ENCODE results near the gene HS6ST1. TPM values are rescaled to one million over a fixed set of nuclear protein-coding genes. Genes with fewer than 3 reads are reported as not detected.

HS6ST1 gene
- total RNA-seq, 2 experiments from 2014 or later, result 7.0 to 8.6 TPM

GRCh38 chr2:128315122-128315828 lies 3.4 kb downstream of the HS6ST1 start:
- peak; percentile 28 for DNase-seq
- no peaks in the 10 kb centered on the region for H3K9me3 Mint-ChIP-seq (ENCODE audit: low read depth)
- H3K4me1 Mint-ChIP-seq, result peaks cover 9% of the 10 kb centered on the region
- CTCF ChIA-PET, result no interaction called here
- H3K27me3 Mint-ChIP-seq, result peaks cover 11% of the 10 kb centered on the region
- no peaks in the 10 kb centered on the region for H3K36me3 Mint-ChIP-seq
- ATAC-seq, result no peak
- no peak overlapping the region for H3K27ac Mint-ChIP-seq
- H3K4me3 Mint-ChIP-seq, result no peak overlapping the region

GRCh38 chr2:128314348-128315121 lies 4.1 kb downstream of the HS6ST1 start:
- H3K4me3 Mint-ChIP-seq, result no peak overlapping the region
- no peak overlapping the region for H3K27ac Mint-ChIP-seq
- peaks cover 9% of the 10 kb centered on the region for H3K4me1 Mint-ChIP-seq
- DNase-seq (peak; percentile 34), ATAC-seq (no peak)
- H3K27me3 Mint-ChIP-seq, result peaks cover 10% of the 10 kb centered on the region
- CTCF ChIA-PET, result no interaction called here
- H3K9me3 Mint-ChIP-seq (ENCODE audit: low read depth), result no peaks in the 10 kb centered on the region
- no peaks in the 10 kb centered on the region for H3K36me3 Mint-ChIP-seq

DNA sequence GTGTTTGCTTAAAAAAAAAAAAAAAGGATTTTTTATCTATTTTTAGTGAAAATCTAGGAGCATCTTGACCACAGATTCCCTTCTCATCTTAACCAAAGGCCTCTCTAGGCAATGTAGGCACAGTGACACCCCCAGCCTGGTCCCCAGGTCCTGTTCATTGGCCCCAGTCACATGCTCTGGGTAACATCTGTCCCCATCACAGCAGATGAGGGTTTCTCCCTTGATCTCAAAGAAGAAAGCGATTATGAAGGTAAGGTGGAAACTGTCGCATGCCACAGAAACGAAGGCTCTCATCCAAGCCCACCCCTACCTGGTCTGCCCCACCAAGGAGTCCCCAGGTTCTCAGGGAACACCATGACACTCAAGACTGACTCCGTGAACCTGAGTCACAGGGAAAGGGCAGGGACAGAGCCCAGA lies 4.7 kb downstream of the HS6ST1 start:
- Mint-ChIP-seq H3K36me3 (no peaks in the 10 kb centered on the region), H3K27ac (no peak overlapping the region), H3K4me1 (peaks cover 9% of the 10 kb centered on the region), H3K9me3 (ENCODE audit: low read depth) (no peaks in the 10 kb centered on the region), H3K4me3 (no peak overlapping the region), H3K27me3 (peaks cover 10% of the 10 kb centered on the region)
- no peak for ATAC-seq
- CTCF ChIA-PET, result no interaction called here
- DNase-seq, result no peak

DNA sequence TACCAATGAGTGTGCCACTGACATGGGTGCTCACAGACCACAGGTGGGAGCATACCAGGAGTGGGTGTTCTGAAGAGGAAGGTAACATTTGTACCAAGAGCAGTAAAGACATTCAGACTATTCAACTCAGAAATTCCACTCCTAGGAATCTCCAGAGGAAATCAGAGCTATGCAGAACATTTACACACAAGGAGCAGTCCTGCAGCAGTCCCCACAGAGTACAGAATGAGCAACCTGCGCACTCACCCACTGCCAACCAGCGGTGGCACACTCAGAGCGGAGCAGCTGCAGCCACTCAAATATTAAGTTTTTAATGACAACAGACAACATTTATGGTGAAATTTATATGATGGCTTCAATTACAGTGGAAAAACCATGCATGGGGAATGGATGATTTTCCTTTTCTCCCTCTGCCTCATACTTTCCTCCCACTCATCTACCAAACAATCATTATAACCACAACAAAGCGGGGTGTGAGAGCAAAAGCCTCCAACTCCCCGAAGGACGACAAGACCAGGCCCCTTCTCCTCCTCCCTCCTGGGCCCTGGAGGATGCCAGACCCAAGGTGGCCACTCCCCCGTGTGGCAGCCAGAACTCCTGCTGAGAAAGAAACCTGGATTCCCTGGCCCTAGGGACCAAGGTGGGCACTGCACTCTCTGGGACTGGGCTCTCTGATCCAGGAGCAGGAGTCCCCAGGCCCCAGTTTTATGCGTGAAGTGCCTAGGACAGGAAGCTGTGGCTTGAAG lies 5.4 kb downstream of the HS6ST1 start:
- H3K27ac Mint-ChIP-seq, result no peak overlapping the region
- H3K4me1 Mint-ChIP-seq, result peaks cover 9% of the 10 kb centered on the region
- DNase-seq, result no peak
- H3K9me3 Mint-ChIP-seq (ENCODE audit: low read depth), result no peaks in the 10 kb centered on the region
- peaks cover 10% of the 10 kb centered on the region for H3K27me3 Mint-ChIP-seq
- no peak for ATAC-seq
- no peak overlapping the region for H3K4me3 Mint-ChIP-seq
- no peaks in the 10 kb centered on the region for H3K36me3 Mint-ChIP-seq
- CTCF ChIA-PET, result no interaction called here

DNA sequence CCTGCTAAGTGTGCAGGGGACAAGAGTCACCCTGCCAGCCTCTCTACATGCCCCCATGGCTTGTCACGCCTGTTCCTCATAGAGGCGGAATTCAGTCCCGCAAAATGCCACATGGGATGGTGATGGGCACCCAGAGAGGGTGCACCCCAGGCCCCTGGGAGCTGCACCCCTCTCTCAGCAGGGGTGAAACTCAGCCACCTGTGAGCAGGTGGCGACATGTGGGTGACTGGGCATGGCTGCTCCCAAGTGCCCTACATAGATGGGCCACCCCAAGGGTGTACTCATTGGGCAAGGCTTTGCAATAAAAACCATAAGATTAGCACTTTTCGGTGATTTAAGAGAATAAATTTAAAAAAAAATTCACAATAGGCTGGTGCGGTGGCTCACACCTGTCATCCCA lies 6.3 kb downstream of the HS6ST1 start:
- H3K4me3 Mint-ChIP-seq, result no peak overlapping the region
- H3K27ac Mint-ChIP-seq, result no peak overlapping the region
- H3K36me3 Mint-ChIP-seq, result no peaks in the 10 kb centered on the region
- H3K4me1 Mint-ChIP-seq, result peaks cover 7% of the 10 kb centered on the region
- no peaks in the 10 kb centered on the region for H3K9me3 Mint-ChIP-seq (ENCODE audit: low read depth)
- peaks cover 7% of the 10 kb centered on the region for H3K27me3 Mint-ChIP-seq
- DNase-seq (peak; percentile 31), ATAC-seq (no peak)
- CTCF ChIA-PET, result no interaction called here

DNA sequence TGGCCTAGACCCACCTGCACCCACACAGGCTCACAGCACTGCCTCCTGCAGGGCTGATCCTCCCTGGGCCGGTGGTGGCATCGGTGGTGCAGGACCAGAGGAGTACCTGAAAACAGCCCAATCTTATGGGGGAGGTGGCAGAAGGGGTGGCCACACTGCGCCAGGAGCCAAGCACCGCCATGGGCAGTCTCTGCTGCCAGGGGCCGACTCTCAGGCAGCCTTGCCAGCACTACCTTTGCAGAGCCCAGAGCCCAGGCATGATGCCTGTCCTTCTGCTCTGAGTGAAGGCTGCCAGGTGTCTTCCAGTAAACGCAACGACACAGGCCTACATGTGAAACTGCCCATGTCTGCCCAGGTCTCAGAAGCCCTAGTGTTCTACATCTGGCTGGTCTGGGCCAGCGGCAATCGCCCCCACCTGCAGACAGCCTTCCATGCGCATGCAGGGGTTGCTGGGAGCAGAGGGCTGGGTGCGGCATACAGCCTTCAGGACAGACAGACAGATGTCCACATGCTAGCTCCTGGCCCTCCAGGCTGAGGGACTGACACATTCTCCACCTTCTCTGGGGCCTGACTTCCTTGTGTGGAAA lies 6.8 kb downstream of the HS6ST1 start:
- no peaks in the 10 kb centered on the region for H3K9me3 Mint-ChIP-seq (ENCODE audit: low read depth)
- DNase-seq (peak; percentile 15), ATAC-seq (no peak)
- no peaks in the 10 kb centered on the region for H3K36me3 Mint-ChIP-seq
- H3K4me1 Mint-ChIP-seq, result peaks cover 6% of the 10 kb centered on the region
- H3K4me3 Mint-ChIP-seq, result no peak overlapping the region
- CTCF ChIA-PET, result no interaction called here
- H3K27ac Mint-ChIP-seq, result no peak overlapping the region
- H3K27me3 Mint-ChIP-seq, result peaks cover 5% of the 10 kb centered on the region

GRCh38 chr2:128311216-128311754 lies 7.4 kb downstream of the HS6ST1 start:
- peaks cover under 1% of the 10 kb centered on the region for H3K4me1 Mint-ChIP-seq
- peak; percentile 34 for DNase-seq
- ATAC-seq, result no peak
- no peaks in the 10 kb centered on the region for H3K9me3 Mint-ChIP-seq (ENCODE audit: low read depth)
- CTCF ChIA-PET, result no interaction called here
- no peak overlapping the region for H3K27ac Mint-ChIP-seq
- H3K4me3 Mint-ChIP-seq, result no peak overlapping the region
- H3K36me3 Mint-ChIP-seq, result no peaks in the 10 kb centered on the region
- H3K27me3 Mint-ChIP-seq, result no peaks in the 10 kb centered on the region

GRCh38 chr2:128310761-128311160 lies 7.9 kb downstream of the HS6ST1 start:
- DNase-seq (peak; percentile 36), ATAC-seq (no peak)
- CTCF ChIA-PET, result no interaction called here
- H3K4me3 Mint-ChIP-seq, result no peak overlapping the region
- no peak overlapping the region for H3K27ac Mint-ChIP-seq
- H3K9me3 Mint-ChIP-seq (ENCODE audit: low read depth), result no peaks in the 10 kb centered on the region
- no peaks in the 10 kb centered on the region for H3K27me3 Mint-ChIP-seq
- H3K36me3 Mint-ChIP-seq, result no peaks in the 10 kb centered on the region
- no peaks in the 10 kb centered on the region for H3K4me1 Mint-ChIP-seq

- Mint-ChIP-seq H3K36me3 (no peaks in the 10 kb centered on the region), H3K4me3 (no peak overlapping the region), H3K4me1 (no peaks in the 10 kb centered on the region), H3K9me3 (ENCODE audit: low read depth) (no peaks in the 10 kb centered on the region), H3K27ac (no peak overlapping the region), H3K27me3 (no peaks in the 10 kb centered on the region)
- CTCF ChIA-PET, result no interaction called here
- DNase-seq (peak; percentile 25), ATAC-seq (no peak)
These were observed 8.5 kb downstream of the HS6ST1 start for GRCh38 chr2:128310094-128310716.

DNA sequence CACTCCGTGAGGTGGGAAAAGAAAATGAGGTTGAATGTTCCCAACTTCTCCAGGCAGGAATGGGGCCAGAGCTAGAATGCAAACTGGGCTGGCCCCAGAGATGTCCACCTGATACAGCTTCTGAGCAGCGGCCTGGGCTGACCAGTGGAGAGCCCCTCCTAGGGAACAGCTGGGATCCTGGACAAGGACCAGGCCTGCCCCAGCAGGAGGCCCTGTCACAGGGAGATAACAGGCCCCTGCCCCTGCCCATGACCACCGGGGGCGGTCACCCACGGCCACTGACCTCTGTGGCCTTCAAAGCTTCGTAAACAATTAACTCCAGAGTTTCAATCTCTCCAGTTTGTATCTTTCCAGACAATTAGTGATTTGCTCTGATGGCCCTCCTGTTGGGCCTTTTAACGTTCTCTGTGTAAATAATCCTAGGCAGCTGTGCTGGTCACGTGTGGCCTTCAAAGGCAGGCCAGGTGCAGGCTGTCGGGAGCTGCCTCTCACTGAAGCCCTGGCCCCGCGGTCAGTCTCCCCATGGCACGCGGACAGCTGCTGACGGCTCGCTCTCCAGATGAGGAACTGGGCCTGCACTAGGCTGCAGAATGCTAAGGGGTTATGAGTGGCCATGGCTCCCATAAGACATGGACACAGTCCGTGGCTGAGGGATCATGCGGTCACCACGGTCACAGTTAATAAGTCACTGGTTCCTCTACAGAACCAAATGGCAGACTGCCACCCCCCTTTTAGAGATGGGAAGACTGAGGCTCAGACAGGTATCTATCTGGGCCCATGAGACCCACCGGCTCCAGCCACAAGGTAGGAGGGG lies 9.2 kb downstream of the HS6ST1 start:
- Mint-ChIP-seq H3K27ac (no peak overlapping the region), H3K4me3 (no peak overlapping the region), H3K36me3 (no peaks in the 10 kb centered on the region), H3K27me3 (no peaks in the 10 kb centered on the region), H3K4me1 (no peaks in the 10 kb centered on the region), H3K9me3 (ENCODE audit: low read depth) (no peaks in the 10 kb centered on the region)
- CTCF ChIA-PET, result no interaction called here
- DNase-seq, result peak; percentile 37
- no peak for ATAC-seq

DNA sequence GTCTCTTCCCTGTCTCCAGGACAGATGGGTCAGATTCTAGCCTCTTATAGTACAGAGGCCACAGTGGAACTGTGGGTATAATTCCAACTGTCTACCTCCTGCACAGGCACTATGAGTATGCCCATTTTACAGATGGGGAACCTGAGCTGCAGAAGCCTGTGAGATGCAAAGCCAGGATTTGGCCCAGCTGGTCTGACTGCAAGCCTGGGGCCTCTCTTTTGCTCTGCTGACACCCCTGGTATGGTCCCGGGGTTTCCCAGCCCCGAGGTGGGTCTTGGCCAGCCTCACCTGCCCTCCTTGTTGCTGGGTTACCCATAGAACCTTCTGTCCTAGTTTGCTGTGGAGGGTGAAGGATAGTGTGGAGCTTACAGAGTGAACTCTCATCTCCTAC lies 9.8 kb downstream of the HS6ST1 start:
- Mint-ChIP-seq H3K4me3 (no peak overlapping the region), H3K27me3 (no peaks in the 10 kb centered on the region), H3K9me3 (ENCODE audit: low read depth) (no peaks in the 10 kb centered on the region), H3K4me1 (no peaks in the 10 kb centered on the region), H3K27ac (no peak overlapping the region), H3K36me3 (no peaks in the 10 kb centered on the region)
- CTCF ChIA-PET, result no interaction called here
- ATAC-seq, result no peak
- no peak for DNase-seq

DNA sequence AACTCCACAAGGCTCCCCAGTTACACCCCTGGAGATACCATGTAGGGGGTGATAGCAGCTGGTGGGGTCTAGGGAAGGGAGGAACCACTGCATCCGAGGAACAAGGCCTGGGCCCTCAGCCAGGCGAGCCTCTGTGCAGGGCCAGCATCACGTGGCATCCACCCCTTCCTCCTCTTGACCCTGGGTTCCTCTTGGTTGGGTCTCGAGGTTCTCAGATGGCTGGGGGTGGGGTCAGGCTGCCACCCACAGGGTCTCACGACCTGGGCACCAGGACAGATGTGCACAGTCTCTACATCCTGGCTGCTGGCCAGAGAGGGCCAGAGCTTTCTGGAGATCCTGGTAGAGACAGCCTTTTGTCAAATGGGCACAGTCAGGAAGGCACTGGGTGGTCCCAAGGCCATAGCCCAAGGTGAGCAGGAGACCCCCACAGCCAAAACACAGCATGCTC lies 10.4 kb downstream of the HS6ST1 start:
- no peak overlapping the region for H3K27ac Mint-ChIP-seq
- no peaks in the 10 kb centered on the region for H3K36me3 Mint-ChIP-seq
- ATAC-seq (no peak), DNase-seq (no peak)
- CTCF ChIA-PET, result no interaction called here
- H3K27me3 Mint-ChIP-seq, result no peaks in the 10 kb centered on the region
- H3K4me3 Mint-ChIP-seq, result no peak overlapping the region
- H3K4me1 Mint-ChIP-seq, result no peaks in the 10 kb centered on the region
- no peaks in the 10 kb centered on the region for H3K9me3 Mint-ChIP-seq (ENCODE audit: low read depth)
